Keratinocyte (primary cell): ENCODE results near the gene ANKMY1. TPM values are rescaled to one million over a fixed set of nuclear protein-coding genes. Genes with fewer than 3 reads are reported as not detected.

Source experiments
- DNase-seq: peaks from one replicate; pipeline ENCODE4 v3.0.0-alpha.2; 2011; ENCODE audit warnings: low read depth, missing footprints, low spot score
- FAIRE-seq: peaks from 2 replicates; lab custom pipeline; 2011; peaks lifted over from hg19 to GRCh38; lab: Jason Lieb, UNC
- H2AFZ ChIP-seq: 2 replicates; pipeline ENCODE4 v1.6.0; 2012; ENCODE audit warnings: low read length, control low read depth, inconsistent platforms; ENCODE audit not compliant: control insufficient read depth
- H3K27ac ChIP-seq: 2 replicates; pipeline ENCODE4 v1.5.1; 2011; ENCODE audit warnings: low read length; ENCODE audit not compliant: control insufficient read depth, insufficient read depth
- H3K27me3 ChIP-seq: 3 replicates; pipeline ENCODE4 v1.6.0; 2011; ENCODE audit warnings: low read length; ENCODE audit not compliant: control insufficient read depth, insufficient read depth; ENCODE audit errors: extremely low read depth
- H3K36me3 ChIP-seq, 2 experiments: 2 replicates in 1 of 2; 3 replicates in 1 of 2; pipeline ENCODE4 v1.5.1; 2011; ENCODE audit warnings: low read length in 2 of 2, mild to moderate bottlenecking in 1 of 2; ENCODE audit not compliant: control insufficient read depth in 2 of 2, insufficient read depth in 2 of 2; ENCODE audit errors: extremely low read depth in 1 of 2
- H3K4me1 ChIP-seq: 3 replicates; pipeline ENCODE4 v1.5.1; 2011; ENCODE audit warnings: low read length; ENCODE audit not compliant: control insufficient read depth, insufficient read depth; ENCODE audit errors: extremely low read depth
- H3K4me2 ChIP-seq: 3 replicates; pipeline ENCODE4 v1.6.0; 2011; ENCODE audit warnings: low read depth, low read length; ENCODE audit not compliant: control insufficient read depth, insufficient read depth; ENCODE audit errors: extremely low read depth
- H3K4me3 ChIP-seq, 3 experiments: fragments of 200-600 bp in 1 of 3; sonication (generic) in 1 of 3; 2 replicates in 2 of 3; 3 replicates in 1 of 3; pipeline ENCODE4 v1.5.1; 2011 to 2016; ENCODE audit warnings: low read length in 3 of 3, mild to moderate bottlenecking in 3 of 3, control low read depth in 2 of 3, inconsistent platforms in 1 of 3, low read depth in 1 of 3, mixed read lengths in 1 of 3, mixed run types in 1 of 3, moderate library complexity in 1 of 3; ENCODE audit not compliant: control insufficient read depth in 2 of 3, insufficient read depth in 2 of 3; ENCODE audit errors: extremely low read depth in 1 of 3
- H3K79me2 ChIP-seq: 2 replicates; pipeline ENCODE4 v1.6.0; 2012; ENCODE audit warnings: low read length; ENCODE audit not compliant: control insufficient read depth, insufficient read depth
- H3K9ac ChIP-seq: 3 replicates; pipeline ENCODE4 v1.6.0; 2011; ENCODE audit warnings: low read length; ENCODE audit not compliant: control insufficient read depth, insufficient read depth; ENCODE audit errors: extremely low read depth
- H3K9me1 ChIP-seq: 3 replicates; pipeline ENCODE4 v1.6.0; 2011; ENCODE audit warnings: low read length; ENCODE audit not compliant: control insufficient read depth, insufficient read depth; ENCODE audit errors: extremely low read depth
- H3K9me3 ChIP-seq: 2 replicates; pipeline ENCODE4 v1.5.1; 2012; ENCODE audit warnings: low read depth, low read length; ENCODE audit not compliant: control insufficient read depth
- H4K20me1 ChIP-seq: 3 replicates; pipeline ENCODE4 v1.6.0; 2011; ENCODE audit warnings: low read length; ENCODE audit not compliant: control insufficient read depth, insufficient read depth; ENCODE audit errors: extremely low read depth
- EZH2 ChIP-seq: IDR thresholded peaks from one replicate; pipeline ENCODE4 v1.6.1; 2012; ENCODE audit warnings: inconsistent platforms, mild to moderate bottlenecking, low read length, moderate library complexity
- dilution Hi-C: fragments of 300-500 bp; cut with MboI; formaldehyde crosslinking; loops from one replicate; pipeline ENCODE4 v1.7.0; 2020; ENCODE audit warnings: low sequenced_read_pairs; ENCODE audit not compliant: extremely low pct_ligation_motif_present
- polyA plus RNA-seq, 5 experiments: library from polyadenylated mRNA; depleted of rRNA in 3 of 5; stranded (reverse) in 3 of 5; stranded (forward) in 1 of 5; unstranded in 1 of 5; fragments of >200 nt; gene quantifications; 1 replicate in 1 of 5; 2 replicates in 3 of 5; 3 replicates in 1 of 5; pipeline versions ENCODE4 v1.2.1 to v1.2.3, GENCODE V29; 2011 to 2012; ENCODE audit warnings: missing spikeins in 2 of 5, low read depth in 1 of 5, low replicate concordance in 1 of 5
- TF ChIP-seq, protein P1 (sequence below), 3 experiments: IDR thresholded peaks in 1 of 3; conservative IDR thresholded peaks in 1 of 3; optimal IDR thresholded peaks in 1 of 3; 2 replicates in 2 of 3; 3 replicates in 1 of 3; pipeline versions ENCODE3 to v1.5.1; 2011; ENCODE audit warnings: low read length in 3 of 3, mild to moderate bottlenecking in 3 of 3, moderate library complexity in 2 of 3, control low read depth in 1 of 3, inconsistent platforms in 1 of 3; ENCODE audit not compliant: insufficient read depth in 2 of 3; ENCODE audit errors: extremely low read depth in 1 of 3

ANKMY1 gene
- polyA plus RNA-seq, 1 donor (not counting 4 experiments of a cell fraction or from before 2014, with no cell fraction given) = 3.3 TPM

DNA sequence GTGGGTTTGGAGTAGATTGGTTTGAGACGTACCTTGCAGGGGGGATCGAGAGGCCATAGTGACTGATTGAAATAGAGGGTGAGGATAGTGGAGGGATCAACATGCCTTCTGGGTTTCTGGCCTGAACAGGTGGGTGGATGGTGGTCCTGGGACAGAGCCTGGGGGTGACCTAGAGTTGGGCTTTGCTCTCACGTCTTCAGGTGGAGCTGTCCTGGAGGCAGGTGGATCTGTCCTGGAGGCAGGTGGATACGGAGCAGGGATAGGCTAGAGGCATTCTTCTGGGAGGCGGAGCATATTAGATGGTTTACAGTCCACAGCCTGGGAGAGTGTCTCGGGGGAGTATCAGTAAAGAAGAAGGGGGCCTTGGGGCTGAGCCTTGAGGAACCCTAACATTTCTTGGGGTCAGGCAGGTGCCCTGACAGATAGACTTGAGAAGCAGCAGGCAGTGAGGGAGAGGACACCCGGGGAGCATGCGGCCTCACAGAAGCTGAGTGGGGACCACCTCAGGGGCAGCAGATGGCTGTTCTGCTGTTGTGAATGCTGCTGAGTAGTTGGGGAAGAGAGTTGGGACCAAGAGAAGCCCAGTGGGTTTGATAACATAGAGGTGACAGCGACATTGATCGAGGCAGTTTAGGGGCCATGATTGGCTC lies 30.3 kb upstream of the ANKMY1 start:
- Histone ChIP-seq H3K9me3 (no peaks in the 10 kb centered on the region), H3K79me2 (peaks cover 67% of the 10 kb centered on the region), H2AFZ (no peak overlapping the region), H3K4me2 (peak overlapping the region; percentile 93), H3K4me3 (peak overlapping the region; percentile 54 to 85 (median 85)), H3K36me3 (peaks cover 3 to 10% of the 10 kb centered on the region in 2 experiments), H4K20me1 (peaks cover 9% of the 10 kb centered on the region), H3K9me1 (peaks cover 6% of the 10 kb centered on the region), H3K4me1 (peaks cover 22% of the 10 kb centered on the region), H3K27me3 (no peaks in the 10 kb centered on the region), H3K27ac (no peak overlapping the region), H3K9ac (no peak overlapping the region)
- TF ChIP-seq EZH2 = no peak
- TF ChIP-seq, protein P1, sequence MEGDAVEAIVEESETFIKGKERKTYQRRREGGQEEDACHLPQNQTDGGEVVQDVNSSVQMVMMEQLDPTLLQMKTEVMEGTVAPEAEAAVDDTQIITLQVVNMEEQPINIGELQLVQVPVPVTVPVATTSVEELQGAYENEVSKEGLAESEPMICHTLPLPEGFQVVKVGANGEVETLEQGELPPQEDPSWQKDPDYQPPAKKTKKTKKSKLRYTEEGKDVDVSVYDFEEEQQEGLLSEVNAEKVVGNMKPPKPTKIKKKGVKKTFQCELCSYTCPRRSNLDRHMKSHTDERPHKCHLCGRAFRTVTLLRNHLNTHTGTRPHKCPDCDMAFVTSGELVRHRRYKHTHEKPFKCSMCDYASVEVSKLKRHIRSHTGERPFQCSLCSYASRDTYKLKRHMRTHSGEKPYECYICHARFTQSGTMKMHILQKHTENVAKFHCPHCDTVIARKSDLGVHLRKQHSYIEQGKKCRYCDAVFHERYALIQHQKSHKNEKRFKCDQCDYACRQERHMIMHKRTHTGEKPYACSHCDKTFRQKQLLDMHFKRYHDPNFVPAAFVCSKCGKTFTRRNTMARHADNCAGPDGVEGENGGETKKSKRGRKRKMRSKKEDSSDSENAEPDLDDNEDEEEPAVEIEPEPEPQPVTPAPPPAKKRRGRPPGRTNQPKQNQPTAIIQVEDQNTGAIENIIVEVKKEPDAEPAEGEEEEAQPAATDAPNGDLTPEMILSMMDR (optimal IDR thresholded peaks at IDR 0.05 in 1 of 3, IDR thresholded peaks at IDR 0.05 in 1 of 3, conservative IDR thresholded peaks at IDR 0.05 in 1 of 3; ENCODE audit: extremely low read depth in 1 of 3, insufficient read depth in 2 of 3, low read length in 3 of 3) = no peak
- dilution Hi-C loops = no loop called here
- DNase-seq (no peak), FAIRE-seq (no peak)

DNA sequence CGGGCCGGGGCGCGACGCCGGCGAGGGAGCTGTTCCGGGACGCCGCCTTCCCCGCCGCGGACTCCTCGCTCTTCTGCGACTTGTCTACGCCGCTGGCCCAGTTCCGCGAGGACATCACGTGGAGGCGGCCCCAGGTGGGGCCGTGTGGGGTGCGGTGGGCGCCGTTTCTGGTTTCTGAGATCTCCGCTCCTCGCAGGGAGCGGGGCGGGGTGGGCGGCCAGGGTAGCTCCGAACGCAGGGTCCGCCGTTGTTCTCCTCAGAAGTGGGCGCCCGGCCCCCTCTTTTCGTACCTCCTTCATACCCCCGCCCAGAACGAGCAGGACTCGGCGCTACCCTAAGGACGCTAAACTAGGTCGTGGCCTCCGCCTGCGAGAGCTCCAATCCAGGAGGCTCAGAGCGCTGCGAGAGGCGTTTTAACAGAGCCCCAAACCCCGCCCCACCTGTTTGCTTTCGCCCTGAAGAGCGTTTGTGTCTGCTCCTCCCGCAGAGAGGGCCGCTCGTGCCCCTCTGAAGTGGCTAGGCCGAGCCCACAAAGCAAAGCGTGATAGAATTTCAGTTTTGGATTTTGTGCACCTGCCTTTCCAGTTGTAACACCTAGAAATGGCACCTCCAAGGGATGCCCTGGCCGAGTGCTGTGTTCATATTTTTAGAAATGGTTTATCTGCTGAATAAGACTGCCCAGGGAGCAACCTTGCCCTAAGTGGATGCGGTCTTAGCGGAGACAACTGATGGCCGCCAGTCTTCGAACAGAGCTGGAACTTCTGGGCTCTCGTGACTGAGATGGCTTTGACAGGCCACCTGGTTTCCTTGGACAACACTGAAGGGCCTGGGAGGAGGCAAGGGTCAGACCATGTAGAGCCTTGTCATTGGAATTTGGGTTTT lies 29.4 kb upstream of the ANKMY1 start:
- Histone ChIP-seq H2AFZ (peak overlapping the region; percentile 74), H3K4me3 (peak overlapping the region; percentile 54 to 85 (median 85)), H3K4me1 (peaks cover 26% of the 10 kb centered on the region), H3K36me3 (peaks cover 2 to 10% of the 10 kb centered on the region in 2 experiments), H3K9me3 (no peaks in the 10 kb centered on the region), H4K20me1 (peaks cover 15% of the 10 kb centered on the region), H3K27ac (peak overlapping the region; percentile 45), H3K27me3 (no peaks in the 10 kb centered on the region), H3K79me2 (peaks cover 71% of the 10 kb centered on the region), H3K9me1 (peaks cover 6% of the 10 kb centered on the region), H3K4me2 (peak overlapping the region; percentile 93), H3K9ac (peak overlapping the region; percentile 89)
- DNase-seq (no peak), FAIRE-seq (no peak)
- TF ChIP-seq EZH2 = no peak
- TF ChIP-seq, protein P1 (optimal IDR thresholded peaks at IDR 0.05 in 1 of 3, IDR thresholded peaks at IDR 0.05 in 1 of 3, conservative IDR thresholded peaks at IDR 0.05 in 1 of 3; ENCODE audit: extremely low read depth in 1 of 3, insufficient read depth in 2 of 3, low read length in 3 of 3) = no peak
- dilution Hi-C loops = no loop called here
